GM21447 (cell line): ENCODE measurements around the gene TMEFF1.

Experiments
- ATAC-seq: cut with Tn5 transposase; IDR thresholded peaks from one replicate; pipeline ENCODE4 v1.9.1; 2021; ENCODE audit not compliant: unreplicated experiment

Gene TMEFF1

DNA sequence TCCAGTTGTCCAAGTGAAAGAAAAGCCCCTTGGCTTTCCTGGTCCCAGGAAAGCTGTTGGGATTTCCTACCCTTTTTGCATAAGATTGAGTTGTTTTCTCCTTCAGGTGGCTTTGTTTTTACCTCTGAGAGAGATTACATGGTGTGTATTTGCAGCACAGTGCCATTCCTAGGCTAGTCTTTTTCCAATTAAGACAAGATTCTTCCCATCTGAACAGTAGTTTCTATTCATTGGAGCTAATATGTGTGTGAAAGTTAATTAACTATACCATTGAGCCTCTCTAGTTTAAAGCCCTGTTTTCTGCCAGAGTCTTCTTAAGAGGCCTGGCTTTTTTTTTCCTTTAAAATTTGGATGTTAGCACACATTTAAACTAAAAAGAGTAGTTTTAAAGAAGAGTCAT is 25.9 kb upstream of the TMEFF1 start:
- no peak for ATAC-seq

GRCh38 chr9:100448266-100448665 is 24.7 kb upstream of the TMEFF1 start:
- no peak for ATAC-seq

DNA sequence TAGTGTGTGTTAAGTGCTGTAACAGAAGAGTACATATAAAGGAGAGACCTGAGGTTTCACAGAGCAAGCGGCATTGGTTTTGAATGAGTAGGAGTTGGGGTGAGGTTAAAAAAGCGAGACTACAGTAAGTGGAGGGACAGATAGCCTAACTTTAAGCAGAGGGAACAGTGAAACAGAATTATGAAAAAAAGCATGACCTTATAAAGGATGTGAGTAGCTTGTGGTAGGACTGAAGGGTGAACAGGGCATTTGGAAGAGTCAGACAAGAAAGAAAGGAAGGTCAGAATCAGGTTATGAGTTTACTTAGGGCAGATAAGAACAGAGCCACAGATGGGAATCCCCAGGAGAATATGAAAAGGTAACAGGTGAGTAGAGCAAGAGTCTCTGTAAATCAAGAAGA is 23.5 kb upstream of the TMEFF1 start:
- ATAC-seq = no peak

DNA sequence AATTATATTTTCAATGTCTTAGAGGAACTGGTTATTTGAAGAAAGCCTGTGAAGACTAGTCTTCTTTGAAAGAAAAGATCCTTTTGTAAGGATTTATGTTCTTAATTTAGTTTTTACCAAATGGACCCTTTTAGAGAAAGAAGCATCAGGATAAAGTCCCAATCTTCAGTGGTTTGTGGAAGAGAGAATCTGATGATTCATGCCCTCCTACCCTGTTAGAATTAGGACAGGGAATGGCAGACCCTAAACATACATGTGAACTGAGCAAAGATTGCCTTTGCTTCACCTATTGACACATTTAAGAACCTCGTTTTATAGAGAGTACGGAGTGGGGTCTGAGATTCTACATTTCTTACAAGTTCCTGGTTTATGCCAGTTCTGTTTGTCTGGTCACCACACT is 20.1 kb upstream of the TMEFF1 start:
- ATAC-seq = no peak

DNA sequence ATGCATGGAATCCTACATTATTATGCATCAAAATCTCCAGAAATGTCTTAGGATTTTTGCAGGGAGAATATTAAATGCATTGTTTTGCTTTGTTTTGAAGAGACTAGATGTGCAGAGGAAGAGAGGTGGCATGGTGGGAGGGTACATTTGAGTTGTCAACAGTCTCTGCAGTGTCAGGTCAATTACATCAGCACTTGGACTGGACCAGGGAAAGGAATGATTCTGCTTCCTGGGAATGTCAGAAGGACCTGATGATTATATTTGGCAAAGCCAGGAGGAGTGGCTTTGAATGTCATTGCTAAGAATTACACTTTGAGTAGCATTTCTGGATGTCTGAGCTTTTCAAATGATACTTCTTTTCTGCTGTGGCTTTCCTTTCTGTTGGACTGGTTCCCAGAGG is 17.5 kb upstream of the TMEFF1 start:
- ATAC-seq = no peak

DNA sequence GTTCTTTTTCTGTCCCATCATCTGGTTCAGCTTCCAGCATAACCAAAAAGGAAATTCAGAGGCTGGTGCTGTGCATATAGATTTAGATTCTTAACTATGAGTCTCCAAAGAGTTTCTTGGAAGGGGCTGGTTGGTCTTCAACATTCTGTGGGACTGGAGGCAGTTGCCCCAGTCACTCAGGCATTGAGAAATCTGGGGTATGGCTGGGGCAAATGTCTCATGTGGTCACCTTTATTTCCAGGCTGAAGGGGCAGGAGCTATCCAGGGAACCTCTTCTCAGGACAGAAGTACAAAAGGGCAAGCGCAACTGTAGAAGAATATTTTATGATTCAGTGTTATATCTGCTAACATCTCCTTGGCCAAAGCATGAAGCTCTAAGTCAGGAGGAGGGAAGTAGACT is 15.4 kb upstream of the TMEFF1 start:
- no peak for ATAC-seq

- no peak for ATAC-seq
Measured at GRCh38 chr9:100459963-100460362, 13.0 kb upstream of the TMEFF1 start.

GRCh38 chr9:100465274-100465673 is 7.7 kb upstream of the TMEFF1 start:
- ATAC-seq = no peak

DNA sequence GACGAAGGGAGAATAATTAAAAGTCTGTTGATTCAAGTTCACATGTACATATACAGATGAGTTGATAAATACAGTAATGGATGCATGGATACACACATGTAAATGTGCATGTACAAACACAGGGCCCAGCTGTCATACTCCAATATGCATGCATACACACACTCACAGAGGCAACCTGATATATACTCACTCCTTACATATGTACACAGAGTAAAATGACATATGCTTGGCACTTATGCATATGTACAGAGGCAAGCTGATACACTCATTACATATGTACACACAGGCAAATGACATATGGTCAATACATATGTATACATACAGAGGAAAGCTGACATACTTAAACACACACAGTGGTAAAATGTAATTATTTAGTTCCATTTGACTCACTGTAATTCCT is 7.2 kb upstream of the TMEFF1 start:
- ATAC-seq = no peak

GRCh38 chr9:100466171-100466828 is 6.6 kb upstream of the TMEFF1 start:
- no peak for ATAC-seq

DNA sequence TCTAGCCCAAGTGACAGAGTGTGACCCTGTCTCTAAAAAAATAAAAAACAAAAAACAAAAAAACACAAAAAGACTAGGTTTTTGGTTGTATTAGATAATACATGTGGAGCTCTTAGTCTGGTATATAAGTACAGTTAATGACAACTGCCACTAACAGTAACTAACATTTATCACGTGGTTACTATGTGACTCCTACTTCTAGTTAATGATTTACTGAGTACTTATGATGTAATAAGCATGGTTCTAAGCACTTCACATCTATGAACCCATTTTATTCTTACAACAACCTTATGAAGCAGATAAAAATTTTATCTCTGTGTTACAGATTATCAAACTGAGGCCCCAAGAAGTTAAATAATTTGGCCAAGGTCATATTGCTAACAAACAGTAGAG is 6.1 kb upstream of the TMEFF1 start:
- no peak for ATAC-seq

DNA sequence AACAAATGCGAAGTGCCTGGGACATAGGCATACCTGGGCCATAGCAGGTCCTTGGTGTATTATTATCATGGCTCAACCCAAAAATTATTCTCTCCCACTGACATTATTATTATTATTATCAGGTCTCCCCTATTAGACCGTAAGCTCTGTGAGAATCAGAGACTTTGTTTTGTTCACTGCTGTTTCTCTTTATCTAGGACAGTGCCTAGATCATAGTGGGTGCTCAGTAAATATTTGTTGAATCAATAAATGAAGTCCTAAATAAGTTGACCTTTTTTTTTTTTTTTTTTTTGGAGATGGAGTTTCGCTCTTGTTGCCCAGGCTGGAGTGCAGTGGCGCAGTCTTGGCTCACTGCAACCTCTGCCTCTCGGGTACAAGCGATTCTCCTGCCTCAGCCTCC is 4.9 kb upstream of the TMEFF1 start:
- ATAC-seq = no peak

- no peak for ATAC-seq
Measured at GRCh38 chr9:100472268-100472667, 681 bp upstream of the TMEFF1 start.

GRCh38 chr9:100473276-100474081 is 530 bp downstream of the TMEFF1 start:
- peak; percentile 50 for ATAC-seq

GRCh38 chr9:100474082-100474923 is 1.4 kb downstream of the TMEFF1 start:
- ATAC-seq = no peak

- ATAC-seq = no peak
Measured at GRCh38 chr9:100474924-100475276, 2.0 kb downstream of the TMEFF1 start.

DNA sequence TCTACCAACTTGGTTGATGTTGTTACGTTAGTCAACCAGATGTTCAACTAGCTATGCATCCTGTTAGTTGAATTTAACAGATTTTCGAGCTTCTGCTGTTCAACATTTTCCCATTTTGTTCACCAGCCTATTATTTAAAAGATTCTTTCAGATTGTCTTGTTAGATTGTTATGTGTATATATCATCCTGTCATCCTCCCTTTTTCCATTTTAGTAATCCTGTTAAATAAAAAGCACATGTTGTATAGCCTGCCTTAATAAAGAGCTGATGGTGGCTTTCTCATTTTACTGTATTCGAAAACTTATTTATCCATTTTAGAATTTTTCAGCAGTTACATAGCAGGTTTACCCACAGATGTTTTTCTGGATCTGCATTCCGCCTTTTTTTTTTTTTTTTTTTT is 4.3 kb downstream of the TMEFF1 start:
- no peak for ATAC-seq

DNA sequence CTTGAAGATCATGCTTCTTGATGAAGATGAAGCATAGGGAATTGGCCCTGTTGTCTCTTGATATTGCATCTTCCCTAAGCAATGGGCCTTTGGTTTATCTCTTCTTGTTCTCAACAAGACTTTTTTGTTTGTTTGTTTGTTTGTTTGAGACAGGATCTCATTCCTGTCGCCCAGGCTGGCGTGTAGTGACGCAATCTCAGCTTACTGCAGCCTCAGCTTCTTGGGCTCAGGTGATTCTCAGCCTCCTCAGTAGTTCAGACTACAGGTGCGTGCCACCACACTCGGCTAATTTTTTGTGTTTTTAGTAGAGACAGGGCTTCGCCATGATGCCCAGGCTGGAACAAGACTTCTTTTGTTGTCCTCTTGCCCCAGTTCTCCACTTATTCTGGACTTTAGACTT is 5.2 kb downstream of the TMEFF1 start:
- no peak for ATAC-seq

- ATAC-seq = no peak
Measured at GRCh38 chr9:100479820-100480219, 6.9 kb downstream of the TMEFF1 start.

- ATAC-seq = no peak
Measured at GRCh38 chr9:100485196-100485595, 12.2 kb downstream of the TMEFF1 start.

GRCh38 chr9:100486479-100487176 is 13.7 kb downstream of the TMEFF1 start:
- ATAC-seq = no peak
